Mesothelial cell of epicardium (in vitro differentiated cells): Measurements from ENCODE around the gene LAMB1. TPM values are rescaled to one million over a fixed set of nuclear protein-coding genes. Genes with fewer than 3 reads are reported as not detected.

Experiments
- DNase-seq, 2 experiments: peaks; one replicate each; pipeline ENCODE4 v3.0.0; 2021; ENCODE audit warnings: low spot score in 2 of 2; ENCODE audit not compliant: unreplicated experiment in 2 of 2
- H3K27ac Mint-ChIP-seq: 2 replicates; pipeline ENCODE4 v1.8.0; 2021; ENCODE audit warnings: mixed read lengths
- H3K27me3 Mint-ChIP-seq: 2 replicates; pipeline ENCODE4 v1.8.0; 2021; ENCODE audit warnings: low read depth, mixed read lengths
- H3K36me3 Mint-ChIP-seq: 2 replicates; pipeline ENCODE4 v1.8.0; 2021; ENCODE audit warnings: mixed read lengths
- H3K4me1 Mint-ChIP-seq: 2 replicates; pipeline ENCODE4 v1.8.0; 2021; ENCODE audit warnings: mixed read lengths
- H3K4me3 Mint-ChIP-seq: 2 replicates; pipeline ENCODE4 v1.8.0; 2021; ENCODE audit warnings: mild to moderate bottlenecking, moderate library complexity, mixed read lengths
- H3K9me3 Mint-ChIP-seq: 2 replicates; pipeline ENCODE4 v1.8.0; 2021; ENCODE audit warnings: mixed read lengths
- total RNA-seq: library from RNA; stranded (reverse); gene quantifications from 3 replicates; pipeline ENCODE4 v1.2.1, GENCODE V29; 2021
- TF ChIP-seq, protein P1 (sequence below): fragments of 200-600 bp; sonication (generic); IDR thresholded peaks from one replicate; pipeline ENCODE4 v1.5.0; 2021; ENCODE audit warnings: antibody characterized with exemption; ENCODE audit not compliant: unreplicated experiment

LAMB1 gene
- total RNA-seq, 1 donor from 2014 or later = 593 TPM

- no peaks in the 10 kb centered on the region for H3K36me3 Mint-ChIP-seq
- no peaks in the 10 kb centered on the region for H3K27me3 Mint-ChIP-seq
- peaks cover 52% of the 10 kb centered on the region for H3K4me1 Mint-ChIP-seq
- TF ChIP-seq, protein P1, sequence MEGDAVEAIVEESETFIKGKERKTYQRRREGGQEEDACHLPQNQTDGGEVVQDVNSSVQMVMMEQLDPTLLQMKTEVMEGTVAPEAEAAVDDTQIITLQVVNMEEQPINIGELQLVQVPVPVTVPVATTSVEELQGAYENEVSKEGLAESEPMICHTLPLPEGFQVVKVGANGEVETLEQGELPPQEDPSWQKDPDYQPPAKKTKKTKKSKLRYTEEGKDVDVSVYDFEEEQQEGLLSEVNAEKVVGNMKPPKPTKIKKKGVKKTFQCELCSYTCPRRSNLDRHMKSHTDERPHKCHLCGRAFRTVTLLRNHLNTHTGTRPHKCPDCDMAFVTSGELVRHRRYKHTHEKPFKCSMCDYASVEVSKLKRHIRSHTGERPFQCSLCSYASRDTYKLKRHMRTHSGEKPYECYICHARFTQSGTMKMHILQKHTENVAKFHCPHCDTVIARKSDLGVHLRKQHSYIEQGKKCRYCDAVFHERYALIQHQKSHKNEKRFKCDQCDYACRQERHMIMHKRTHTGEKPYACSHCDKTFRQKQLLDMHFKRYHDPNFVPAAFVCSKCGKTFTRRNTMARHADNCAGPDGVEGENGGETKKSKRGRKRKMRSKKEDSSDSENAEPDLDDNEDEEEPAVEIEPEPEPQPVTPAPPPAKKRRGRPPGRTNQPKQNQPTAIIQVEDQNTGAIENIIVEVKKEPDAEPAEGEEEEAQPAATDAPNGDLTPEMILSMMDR = no peak
- H3K4me3 Mint-ChIP-seq = no peak overlapping the region
- no peak for DNase-seq
- H3K9me3 Mint-ChIP-seq = no peaks in the 10 kb centered on the region
- no peak overlapping the region for H3K27ac Mint-ChIP-seq
Measured at GRCh38 chr7:108017776-108018151, 14.8 kb upstream of the LAMB1 start.

GRCh38 chr7:108016841-108017775 lies 14.1 kb upstream of the LAMB1 start:
- no peak for DNase-seq
- H3K4me3 Mint-ChIP-seq = no peak overlapping the region
- peaks cover 48% of the 10 kb centered on the region for H3K4me1 Mint-ChIP-seq
- H3K27me3 Mint-ChIP-seq = no peaks in the 10 kb centered on the region
- no peaks in the 10 kb centered on the region for H3K9me3 Mint-ChIP-seq
- H3K27ac Mint-ChIP-seq = peak overlapping the region; percentile 74
- TF ChIP-seq, protein P1 = no peak
- H3K36me3 Mint-ChIP-seq = no peaks in the 10 kb centered on the region

- Mint-ChIP-seq H3K36me3 (no peaks in the 10 kb centered on the region), H3K27ac (no peak overlapping the region), H3K27me3 (no peaks in the 10 kb centered on the region), H3K9me3 (no peaks in the 10 kb centered on the region), H3K4me3 (no peak overlapping the region), H3K4me1 (peaks cover 47% of the 10 kb centered on the region)
- TF ChIP-seq, protein P1 = no peak
- no peak for DNase-seq
Measured at GRCh38 chr7:108015740-108016139, 12.8 kb upstream of the LAMB1 start.

- H3K27ac Mint-ChIP-seq = peak overlapping the region; percentile 47
- DNase-seq = no peak
- H3K4me1 Mint-ChIP-seq = peaks cover 53% of the 10 kb centered on the region
- no peak overlapping the region for H3K4me3 Mint-ChIP-seq
- no peaks in the 10 kb centered on the region for H3K36me3 Mint-ChIP-seq
- TF ChIP-seq, protein P1 = no peak
- no peaks in the 10 kb centered on the region for H3K9me3 Mint-ChIP-seq
- H3K27me3 Mint-ChIP-seq = no peaks in the 10 kb centered on the region
Measured at GRCh38 chr7:108014747-108015682, 12.1 kb upstream of the LAMB1 start.

DNA sequence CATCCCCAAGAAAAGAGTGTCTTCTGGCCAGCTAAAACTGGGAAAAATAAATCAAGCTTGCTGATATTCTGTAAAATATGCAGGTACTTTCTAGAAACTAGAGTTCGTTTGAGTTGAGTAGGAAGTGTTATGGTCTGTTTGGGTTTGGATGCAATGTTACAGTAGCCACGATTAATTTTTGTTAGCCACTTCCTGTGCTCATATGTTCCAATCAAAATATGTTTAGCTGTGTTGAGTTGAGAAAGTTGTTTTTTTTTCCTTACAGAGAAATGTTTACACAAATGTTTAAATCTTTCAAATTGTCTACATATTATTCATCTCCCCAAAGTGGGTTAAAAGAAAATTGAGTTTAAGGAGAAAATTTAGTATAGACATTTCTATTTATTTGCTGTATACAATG lies 11.3 kb upstream of the LAMB1 start:
- DNase-seq = no peak

More for the DNA sequence above, 11.3 kb upstream of the LAMB1 start:
- no peaks in the 10 kb centered on the region for H3K27me3 Mint-ChIP-seq
- H3K36me3 Mint-ChIP-seq = no peaks in the 10 kb centered on the region
- H3K9me3 Mint-ChIP-seq = no peaks in the 10 kb centered on the region
- TF ChIP-seq, protein P1 = no peak
- no peak overlapping the region for H3K4me3 Mint-ChIP-seq
- no peak overlapping the region for H3K27ac Mint-ChIP-seq
- H3K4me1 Mint-ChIP-seq = peaks cover 55% of the 10 kb centered on the region
